Measurements from ENCODE around the gene IFIT1.
"Not testable (repeated sequence)": the region's sequence is repeated elsewhere in the genome, so short reads cannot be mapped to it uniquely, and the experiment has no call there.

Gene IFIT1

DNA sequence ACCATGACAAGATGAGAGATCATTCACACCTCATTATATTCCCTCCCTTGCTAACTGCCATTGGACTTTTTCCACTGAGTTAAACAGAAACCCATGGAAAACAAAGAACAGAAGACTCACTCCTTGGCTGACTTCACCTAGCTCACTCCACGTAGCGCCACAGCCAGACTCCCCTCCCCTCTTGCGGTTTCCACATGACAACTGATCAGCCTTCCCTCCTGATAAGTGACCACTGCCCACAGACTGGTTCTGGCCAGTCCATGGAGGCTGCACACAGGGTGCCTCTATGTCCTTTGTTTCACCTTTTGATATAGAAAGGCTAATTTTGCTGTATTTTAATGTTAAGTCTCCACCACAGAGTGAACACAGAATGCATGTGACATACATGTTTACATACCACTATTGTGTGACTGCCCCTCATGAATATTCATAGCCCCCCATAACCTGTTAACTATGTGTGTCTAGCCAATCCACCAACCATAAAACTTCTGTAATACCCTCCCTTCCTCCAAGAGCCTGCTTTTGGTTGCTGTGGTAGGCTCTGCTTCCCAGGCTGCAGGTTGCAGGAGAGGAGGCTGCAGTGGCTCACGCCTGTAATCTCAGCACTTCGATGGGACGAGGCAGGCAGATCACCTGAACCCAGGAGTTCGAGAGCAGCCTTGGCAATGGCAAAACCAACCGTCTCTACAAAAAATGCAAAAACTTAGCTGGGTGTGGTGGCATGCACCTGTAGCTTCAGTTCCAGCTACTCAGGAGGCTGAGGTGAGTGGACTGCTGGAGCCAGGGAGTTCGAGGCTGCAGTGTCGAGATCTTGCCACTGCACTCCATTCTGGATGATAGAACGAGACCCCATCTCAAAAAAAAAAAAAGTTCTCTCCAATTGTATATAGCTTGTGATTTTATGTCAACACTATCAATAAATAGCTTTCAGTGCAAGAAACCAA is 12.0 kb downstream of the IFIT1 start:
- no peak for DNase-seq

DNA sequence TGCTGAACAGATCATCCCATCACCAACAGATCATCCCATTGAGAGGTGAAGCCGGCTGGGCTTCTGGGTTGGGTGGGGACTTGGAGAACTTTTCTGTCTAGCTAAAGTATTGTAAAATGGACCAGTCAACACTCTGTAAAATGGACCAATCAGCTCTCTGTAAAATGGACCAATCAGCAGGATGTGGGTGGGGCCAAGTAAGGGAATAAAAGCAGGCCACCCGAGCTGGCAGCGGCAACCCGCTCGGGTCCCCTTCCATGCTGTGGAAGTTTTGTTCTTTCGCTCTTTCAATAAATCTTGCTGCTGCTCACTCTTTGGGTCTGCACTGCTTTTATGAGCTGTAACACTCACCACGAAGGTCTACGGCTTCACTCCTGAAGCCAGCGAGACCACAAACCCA is 13.8 kb downstream of the IFIT1 start:
- not testable (repeated sequence) for DNase-seq

DNA sequence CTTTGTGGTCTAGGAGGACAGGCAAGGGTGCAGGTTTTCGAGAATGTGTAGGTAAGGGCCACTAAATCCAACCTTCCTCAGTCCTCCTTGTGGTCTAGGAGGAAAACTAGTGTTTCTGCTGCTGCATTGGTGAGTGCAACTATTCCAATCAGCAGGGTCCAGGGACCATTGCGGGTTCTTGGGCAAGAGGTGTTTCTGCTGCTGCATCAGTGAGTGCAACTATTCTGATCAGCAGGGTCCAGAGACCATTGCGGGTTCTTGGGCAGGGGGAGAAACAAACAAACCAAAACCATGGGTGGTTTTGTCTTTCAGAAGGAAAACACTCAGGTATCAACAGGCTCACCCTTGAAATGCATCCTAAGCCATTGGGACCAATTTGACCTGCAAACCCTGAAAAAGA is 15.4 kb downstream of the IFIT1 start:
- not testable (repeated sequence) for DNase-seq

DNA sequence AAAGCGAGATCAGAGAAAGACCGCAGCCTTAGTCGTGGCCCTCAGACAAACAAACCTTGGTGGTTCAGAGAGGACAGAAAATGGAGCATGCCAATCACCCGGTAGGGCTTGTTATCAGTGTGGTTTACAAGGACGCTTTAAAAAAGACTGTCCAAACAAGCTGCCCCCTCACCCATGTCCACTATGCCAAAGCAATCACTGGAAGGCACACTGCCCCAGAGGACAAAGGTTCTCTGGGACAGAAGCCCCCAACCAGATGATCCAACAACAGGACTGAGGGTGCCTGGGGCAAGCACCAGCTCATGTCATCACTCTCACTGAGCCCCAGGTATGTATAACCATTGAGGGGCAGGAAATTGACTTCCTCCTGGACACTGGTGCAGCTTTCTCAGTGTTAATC is 16.9 kb downstream of the IFIT1 start:
- DNase-seq = not testable (repeated sequence)

DNA sequence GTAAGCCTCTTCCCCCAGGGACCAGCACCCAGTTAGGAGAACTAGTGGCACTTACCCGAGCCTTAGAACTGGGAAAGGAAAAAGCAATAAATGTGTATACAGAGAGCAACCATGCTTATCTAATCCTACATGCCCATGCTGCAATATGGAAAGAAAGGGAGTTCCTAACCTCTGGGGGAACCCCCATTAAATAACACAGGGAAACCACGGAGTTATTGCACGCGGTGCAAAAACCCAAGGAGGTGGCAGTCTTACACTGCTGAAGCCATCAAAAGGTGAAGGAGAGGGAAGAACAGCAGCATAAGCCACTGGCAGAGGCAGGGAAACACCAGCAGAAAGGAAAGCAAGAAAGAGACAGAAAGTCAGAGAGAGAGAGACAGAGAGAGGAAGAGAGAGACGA is 18.1 kb downstream of the IFIT1 start:
- DNase-seq = not testable (repeated sequence)

DNA sequence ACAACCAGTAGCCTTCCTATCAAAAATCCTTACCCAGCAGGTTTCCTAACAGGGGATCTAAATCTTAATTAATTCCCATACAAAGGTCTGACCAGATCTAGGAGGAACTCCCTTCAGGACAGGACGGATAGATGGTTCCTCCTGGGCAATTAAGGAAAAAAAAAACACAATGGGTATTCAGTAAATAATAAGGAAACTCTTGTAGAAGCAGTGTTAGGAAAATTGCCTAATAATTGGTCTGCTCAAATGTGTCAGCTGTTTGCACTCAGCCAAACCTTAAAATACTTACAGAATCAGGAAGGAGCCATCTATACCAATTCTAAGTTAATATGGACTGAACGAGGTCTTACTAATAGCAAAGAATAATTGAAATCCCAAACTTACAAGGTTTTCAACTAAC is 18.7 kb downstream of the IFIT1 start:
- DNase-seq = not testable (repeated sequence)

DNA sequence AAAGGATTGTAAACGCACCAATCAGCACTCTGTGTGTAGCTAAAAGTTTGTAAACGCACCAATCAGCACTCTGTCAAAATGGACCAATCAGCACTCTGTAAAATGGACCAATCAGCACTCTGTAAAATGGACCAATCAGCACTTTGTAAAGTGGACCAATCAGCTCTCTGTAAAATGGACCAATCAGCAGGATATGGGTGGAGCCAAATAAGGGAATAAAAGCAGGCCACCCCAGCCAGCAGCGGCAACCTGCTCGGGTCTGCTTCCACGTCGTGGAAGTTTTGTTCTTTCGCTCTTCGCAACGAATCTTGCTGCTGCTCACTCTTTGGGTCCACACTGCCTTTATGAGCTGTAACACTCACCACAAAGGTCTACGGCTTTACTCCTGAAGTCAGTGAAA is 19.9 kb downstream of the IFIT1 start:
- not testable (repeated sequence) for DNase-seq

DNA sequence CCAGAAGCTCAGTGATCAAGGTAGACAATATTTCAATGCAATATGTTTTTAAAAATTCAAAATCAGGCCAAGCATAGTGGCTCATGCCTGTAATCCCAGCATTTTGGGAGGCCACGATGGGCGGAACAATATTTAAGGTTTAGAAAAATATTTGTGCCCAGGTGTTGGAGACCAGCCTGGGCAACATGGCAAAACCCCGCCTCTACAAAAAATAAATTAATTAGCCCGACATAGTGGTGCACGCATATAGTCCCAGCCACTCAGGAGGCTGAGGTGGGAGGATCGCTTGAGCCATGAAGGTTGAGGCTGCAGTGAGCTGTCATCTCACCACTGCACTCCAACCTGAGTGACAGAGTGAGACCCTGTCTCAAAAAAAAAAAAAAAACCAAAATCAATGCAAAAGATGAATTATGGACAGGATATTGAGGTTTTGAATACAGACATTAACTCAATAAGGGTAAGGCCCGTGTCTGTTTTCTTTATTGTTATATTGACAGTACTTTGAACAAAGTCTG is 21.0 kb downstream of the IFIT1 start:
- no peak for DNase-seq

DNA sequence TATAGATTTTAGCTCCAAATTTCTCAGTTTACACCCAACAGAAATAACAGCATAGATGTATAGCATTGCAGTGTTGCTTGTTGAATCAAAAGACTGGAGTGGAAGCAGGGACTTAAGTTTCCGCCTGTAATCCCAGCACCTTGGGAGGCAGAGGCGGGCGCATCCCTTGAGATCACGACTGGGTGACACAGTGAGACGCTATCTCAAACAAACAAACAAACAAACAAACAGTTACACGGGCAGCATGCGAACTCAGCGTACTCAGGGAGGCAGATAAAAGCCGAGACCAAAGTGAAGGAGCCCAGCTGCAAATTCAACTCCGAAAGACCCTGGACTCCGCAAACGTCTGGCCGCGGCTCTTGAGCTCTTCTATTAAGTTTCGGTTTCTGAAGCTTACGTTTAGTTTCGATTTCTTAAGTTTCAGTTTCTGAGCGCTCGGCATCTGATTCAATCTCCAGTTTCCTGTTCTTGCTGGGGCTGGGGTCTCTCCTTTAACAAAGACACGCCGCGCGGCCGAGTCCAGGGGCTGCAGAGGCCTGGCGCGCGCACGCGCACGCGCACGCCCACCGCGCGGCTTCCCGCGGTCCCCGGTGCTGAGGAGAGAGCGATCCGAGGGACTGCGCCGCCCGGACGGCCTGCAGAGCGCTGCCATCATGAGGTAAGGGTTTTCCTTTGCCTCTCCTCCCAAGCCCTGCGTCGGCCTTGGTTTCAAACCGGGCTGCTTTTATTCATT is 21.9 kb downstream of the IFIT1 start, which contains the start of gene IFIT5:
Gene IFIT5 (plus strand): TSS at position 423 of the 733 bp plus-strand sequence. CDS start 231 bp downstream, at position 654.
- DNase-seq = peak; percentile 54

DNA sequence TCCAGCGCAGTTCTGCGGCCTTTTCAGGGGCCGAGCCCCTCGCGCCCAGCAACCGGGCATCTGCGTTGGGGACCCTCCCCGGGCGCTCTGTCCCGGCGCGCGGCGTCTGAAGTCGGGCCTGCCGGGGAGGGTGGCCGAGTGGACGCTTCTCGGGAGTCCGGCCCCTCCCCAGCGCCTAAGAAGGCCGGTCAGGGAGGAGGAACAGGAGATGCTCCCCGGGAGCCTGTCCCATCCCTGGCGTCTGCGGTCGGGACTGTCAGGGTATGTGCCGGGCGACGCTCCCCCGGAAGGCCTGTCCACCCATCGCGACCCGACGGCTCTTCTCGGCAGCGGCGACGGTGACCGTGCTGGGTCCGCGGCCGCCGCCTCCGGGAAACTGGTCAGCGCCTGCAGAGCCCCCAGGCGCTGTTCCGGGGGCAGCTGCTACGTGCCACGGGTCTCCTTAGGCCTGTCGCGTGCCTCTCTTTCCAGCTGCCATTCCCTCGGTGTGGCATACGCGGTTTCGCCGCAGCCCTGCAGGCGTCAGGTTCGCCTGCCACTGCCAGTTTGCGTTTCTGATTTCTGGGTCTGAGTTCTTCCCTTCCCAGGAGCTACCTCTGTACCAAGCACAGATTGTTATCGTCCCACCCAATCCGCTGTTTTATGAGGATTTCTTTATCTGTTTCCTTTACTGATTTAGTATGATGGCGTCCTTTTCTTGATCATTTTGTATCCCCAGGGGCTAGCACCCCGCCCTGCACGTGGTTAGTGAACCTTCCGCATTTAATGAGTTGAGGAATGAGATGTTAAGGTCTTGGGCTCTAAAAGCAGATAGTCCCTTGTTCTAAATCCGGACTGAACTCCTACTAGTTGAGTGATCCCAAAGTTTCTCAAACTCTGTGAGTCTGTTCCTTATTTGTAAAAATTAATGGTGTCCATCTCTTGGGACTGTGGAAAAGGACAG is 22.7 kb downstream of the IFIT1 start:
- no peak for DNase-seq

DNA sequence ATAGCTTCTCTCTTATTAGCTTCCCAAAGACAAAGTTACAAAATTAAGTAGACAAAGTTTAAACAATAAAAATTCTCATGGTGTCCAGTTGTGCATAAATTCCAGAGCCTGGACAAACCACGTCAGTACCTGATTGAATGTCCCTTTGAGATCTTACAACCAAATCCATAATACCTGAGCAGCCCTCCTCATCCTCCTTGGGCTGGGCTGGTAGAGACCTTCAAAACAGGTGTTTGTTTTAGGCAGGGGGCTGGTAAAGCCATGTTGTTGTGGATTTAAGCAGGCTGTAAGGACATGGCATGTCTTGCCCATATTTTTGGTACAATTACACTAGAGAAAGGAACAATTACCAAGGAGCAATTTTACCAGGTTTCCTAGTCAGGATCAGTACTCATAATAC is 24.0 kb downstream of the IFIT1 start:
- no peak for DNase-seq

DNA sequence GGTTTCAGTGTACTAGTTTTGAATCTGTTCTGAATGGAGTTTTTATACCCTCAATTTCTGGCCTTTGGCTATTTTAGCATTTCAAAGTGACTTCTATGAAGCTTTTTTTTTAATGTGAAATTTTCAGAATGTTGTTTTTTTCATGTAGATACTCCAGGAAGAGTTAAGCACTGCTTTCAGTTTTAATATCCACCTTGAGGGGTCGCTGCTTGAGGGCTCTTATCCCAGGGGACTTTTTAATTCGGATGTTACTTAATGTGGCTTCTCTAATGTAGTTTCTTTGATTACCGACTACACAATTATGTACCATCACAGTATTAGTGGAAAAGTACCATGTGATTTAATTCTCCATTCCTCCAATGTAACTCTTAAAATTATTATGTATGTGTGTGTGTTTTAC is 27.1 kb downstream of the IFIT1 start:
- no peak for DNase-seq

DNA sequence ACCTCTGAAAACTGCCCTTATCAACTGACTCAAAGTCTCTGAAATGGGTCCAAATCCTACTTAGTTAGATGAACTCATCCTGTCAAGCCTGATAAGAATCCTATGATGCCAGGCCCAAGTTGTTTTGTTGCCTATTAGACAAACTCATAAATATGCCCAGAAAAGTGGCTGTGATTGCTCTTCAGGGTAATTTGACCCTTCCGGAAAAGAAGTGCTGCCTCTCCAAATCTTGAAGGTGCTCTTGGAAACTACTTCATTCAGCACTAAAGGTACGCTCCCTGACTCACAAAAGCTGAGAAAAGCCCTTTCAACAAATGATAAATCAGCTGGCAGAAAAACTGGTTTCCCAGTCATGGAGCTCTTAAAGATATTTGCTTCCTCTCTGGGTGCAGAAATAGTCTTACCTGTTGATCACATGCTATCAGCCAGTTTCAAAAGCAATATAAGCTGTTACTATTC is 28.6 kb downstream of the IFIT1 start:
- no peak for DNase-seq

DNA sequence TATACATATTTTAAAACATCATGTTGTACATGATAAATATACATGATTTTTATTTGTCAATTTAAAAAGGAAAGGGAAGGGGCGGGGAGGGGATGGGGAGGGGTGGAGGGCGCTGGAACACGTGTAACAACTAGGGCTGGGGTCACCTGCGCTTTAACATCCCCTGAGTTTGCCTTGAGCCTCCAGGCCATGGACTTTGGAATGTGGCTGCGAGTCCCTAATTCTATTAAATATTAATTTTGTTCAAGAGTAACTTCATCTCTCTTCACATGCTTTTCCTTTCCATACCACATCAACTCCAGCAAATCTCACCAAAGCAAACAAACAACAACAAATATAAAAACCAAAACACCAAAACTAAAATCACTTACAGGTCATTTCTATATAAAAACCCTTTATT is 32.6 kb downstream of the IFIT1 start:
- no peak for DNase-seq

DNA sequence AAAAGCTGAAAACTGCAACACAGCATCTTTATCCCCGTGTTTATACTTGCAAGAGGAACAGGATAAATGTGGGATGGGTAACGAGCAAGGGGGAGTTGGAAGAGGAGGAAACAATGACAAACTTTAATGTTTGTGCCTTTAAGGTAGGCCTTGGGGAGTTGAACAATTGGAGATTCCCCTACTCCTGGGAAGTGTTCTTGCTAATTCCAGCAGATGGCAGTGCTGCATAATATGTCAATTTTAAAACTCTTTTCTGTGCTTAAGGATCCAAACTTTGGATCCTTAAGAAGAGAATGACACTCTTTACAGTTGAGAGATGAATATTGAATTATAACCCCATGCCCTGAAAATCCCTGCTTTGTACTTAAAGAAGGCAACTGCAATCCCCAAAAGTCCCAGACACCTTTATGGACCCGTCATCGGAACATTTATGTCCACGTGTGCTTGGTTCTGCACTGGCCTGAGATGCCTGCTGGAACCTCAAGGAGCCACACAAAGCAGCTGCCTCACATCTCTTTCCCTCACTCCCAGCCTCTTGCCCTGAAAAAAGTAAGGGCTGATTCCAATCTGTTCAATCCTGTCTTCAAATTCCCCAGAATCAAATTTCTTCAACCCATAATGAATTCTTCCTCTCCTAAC is 33.9 kb downstream of the IFIT1 start:
- no peak for DNase-seq

DNA sequence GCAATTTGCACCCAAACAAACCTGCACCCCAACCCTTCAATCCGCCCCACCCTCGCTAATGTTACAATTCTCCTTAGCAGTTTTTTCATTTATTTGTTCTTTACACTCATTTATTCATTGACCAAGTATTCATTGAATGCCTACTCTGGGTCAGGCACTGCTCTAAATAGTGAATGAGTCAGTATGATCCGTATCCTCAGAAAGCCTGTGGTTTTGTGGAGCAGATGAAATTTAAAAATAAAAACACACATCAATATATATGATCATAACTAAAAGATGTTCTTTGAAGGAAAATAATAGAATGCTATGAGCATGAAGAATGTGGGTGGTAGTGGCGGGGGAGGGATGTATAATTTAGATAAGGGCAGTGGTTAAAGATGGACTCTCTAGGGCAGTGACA is 35.2 kb downstream of the IFIT1 start:
- DNase-seq = no peak

DNA sequence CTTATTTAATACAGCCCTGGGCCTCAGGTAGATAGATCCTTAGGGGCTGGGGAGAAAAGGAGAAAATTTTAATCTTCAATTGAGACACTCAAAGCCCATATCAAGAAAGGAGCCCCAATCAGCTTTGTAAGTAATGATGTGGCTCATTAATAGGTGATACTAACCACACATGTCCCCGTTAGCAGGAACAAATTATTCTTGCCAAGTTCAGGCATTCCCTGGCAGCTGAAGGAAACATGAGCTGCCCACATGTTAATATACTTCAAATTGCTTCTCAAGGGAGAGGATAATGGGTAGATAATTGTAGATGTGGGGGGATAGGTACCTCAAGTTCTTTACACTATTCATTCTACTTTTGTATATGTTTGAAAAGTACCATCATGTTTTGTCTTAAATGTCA is 36.5 kb downstream of the IFIT1 start:
- DNase-seq = no peak

DNA sequence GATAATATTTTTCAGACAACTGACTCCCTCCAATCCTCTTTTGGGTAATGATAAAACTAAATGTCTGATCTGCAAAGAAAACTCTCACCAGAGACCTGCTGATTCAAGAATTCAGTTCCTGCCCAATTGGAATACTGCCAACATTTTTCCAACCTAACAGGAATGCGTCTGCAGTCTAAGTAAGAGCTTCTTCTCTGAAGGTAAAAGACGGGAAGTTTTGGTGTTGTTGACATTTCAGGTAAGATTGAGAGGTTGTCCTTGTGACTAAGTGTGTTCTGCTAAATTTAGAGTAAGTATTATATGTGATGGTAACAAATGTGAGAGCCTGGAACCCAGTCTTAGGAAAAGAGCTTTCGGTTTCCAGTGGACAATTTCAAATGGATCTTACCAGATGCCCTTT is 39.6 kb downstream of the IFIT1 start:
- no peak for DNase-seq

DNA sequence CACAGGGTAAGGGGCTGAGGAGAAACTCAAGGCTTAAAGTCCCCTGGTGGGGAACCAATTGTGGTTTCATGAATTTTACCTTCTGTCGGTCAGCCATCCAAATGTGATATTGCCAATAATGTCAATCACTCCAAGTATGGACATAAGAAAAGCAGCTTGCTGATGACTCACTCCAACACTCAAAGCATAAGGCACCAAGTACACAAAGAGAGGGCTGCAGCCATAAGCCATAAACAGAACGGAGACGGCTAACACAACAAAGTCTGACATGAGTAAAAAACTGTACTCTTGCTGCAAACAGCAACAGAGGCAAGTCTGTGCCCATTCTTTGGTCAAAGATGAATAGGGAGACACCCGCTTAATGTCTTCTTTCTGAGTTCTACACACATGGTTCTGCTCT is 46.1 kb downstream of the IFIT1 start:
- no peak for DNase-seq

DNA sequence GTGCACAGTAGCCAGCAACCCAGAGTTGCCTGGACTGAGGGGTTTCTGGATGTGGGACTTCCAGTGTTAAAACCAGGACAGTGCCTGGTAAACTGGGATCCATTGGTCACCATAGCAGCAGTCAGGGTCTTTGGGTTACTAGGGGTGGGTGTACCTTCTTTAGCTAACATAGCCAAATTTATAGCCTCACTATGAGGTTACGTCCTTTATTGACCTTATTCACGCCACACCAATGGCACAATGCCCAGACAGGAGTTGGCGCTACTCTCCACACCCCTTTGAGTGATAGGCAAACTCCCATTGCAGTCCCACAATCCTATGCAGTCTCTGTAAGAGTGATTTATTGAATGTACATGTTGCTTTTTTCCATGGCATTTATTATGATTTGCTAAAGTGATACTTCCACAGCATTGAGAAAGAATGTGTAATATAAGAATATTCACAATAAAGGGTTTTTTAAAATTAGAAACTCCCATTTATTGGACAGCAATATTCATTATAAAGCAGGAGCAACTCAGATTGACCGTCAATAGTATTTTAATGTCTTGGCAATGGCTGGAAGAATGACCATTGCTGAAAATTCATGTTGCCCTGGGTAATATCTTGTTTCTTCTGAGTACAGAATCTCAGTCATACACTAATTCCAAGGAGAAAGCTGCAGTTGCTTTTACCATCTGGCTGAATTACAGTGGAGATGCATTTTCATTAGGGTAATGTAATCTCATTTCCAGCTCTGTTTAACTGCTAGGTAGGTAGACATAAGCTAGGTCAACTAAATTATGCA is 48.0 kb downstream of the IFIT1 start:
- DNase-seq = no peak

DNA sequence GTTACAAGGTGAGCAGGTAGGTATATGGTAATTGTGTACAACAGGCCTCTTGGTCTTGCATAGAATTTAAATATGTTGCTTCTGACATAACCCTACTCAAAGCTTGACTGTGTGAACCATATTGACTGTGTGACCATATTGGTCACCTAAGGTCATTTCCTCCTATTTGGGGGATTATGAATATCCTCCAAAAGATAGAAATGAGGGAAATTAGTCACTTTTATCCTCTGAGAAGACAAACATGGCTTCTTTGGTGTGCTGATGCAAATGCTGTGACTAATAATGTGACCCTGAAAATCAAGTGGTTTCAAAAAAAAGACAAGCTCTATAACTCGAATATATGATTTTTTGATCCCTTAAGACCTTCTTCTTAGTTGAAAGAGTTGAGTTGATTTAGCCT is 49.9 kb downstream of the IFIT1 start:
- no peak for DNase-seq

All from NK-92 treated with Interleukin-12 subunit alpha and Interleukin-12 subunit beta, amount 100 ng/mL, for 24 hours (cell line).